SU-DHL-6 (cell line): ENCODE data around the gene OSBP2.

Experiments used
- H2AFZ ChIP-seq: fragments of 200-600 bp; sonication (generic); 2 replicates; pipeline ENCODE4 v1.6.1; 2014; ENCODE audit warnings: low read depth, mild to moderate bottlenecking, moderate library complexity, mixed read lengths, antibody characterized with exemption, low read length; ENCODE audit not compliant: severe bottlenecking
- H3F3A ChIP-seq: fragments of 200-600 bp; shearing (Covaris generic); 2 replicates; pipeline ENCODE4 v1.6.0; 2016; ENCODE audit warnings: antibody characterized with exemption, mild to moderate bottlenecking; ENCODE audit not compliant: insufficient read depth
- H3K27ac ChIP-seq: fragments of 200-600 bp; sonication (generic); 2 replicates; pipeline ENCODE4 v1.5.1; 2016; ENCODE audit warnings: low read depth, mild to moderate bottlenecking, low read length, moderate library complexity, mixed read lengths
- H3K27me3 ChIP-seq: fragments of 200-600 bp; sonication (generic), shearing (Covaris generic); 2 replicates; pipeline ENCODE4 v1.6.0; 2014; ENCODE audit warnings: mild to moderate bottlenecking, low read length
- H3K36me3 ChIP-seq: fragments of 200-600 bp; sonication (generic); 2 replicates; pipeline ENCODE4 v1.6.1; 2014; ENCODE audit warnings: mild to moderate bottlenecking, low read length, mixed read lengths
- H3K4me2 ChIP-seq: fragments of 300-600, 200-600 bp; shearing (Covaris generic), sonication (generic); 2 replicates; pipeline ENCODE4 v1.6.0; 2014; ENCODE audit warnings: low read length, low read depth, mild to moderate bottlenecking; ENCODE audit not compliant: poor library complexity, severe bottlenecking
- H3K4me3 ChIP-seq: fragments of 200-600 bp; sonication (generic); 2 replicates; pipeline ENCODE4 v1.5.1; 2014; ENCODE audit warnings: antibody characterized with exemption, low read length, mild to moderate bottlenecking, mixed read lengths; ENCODE audit not compliant: insufficient read depth, poor library complexity, severe bottlenecking
- H3K79me2 ChIP-seq: fragments of 200-600 bp; sonication (generic); 2 replicates; pipeline ENCODE4 v1.6.1; 2014; ENCODE audit warnings: mild to moderate bottlenecking, low read length, moderate library complexity; ENCODE audit not compliant: insufficient read depth
- H3K9ac ChIP-seq: fragments of 200-600 bp; sonication (generic); 2 replicates; pipeline ENCODE4 v1.7.0; 2014; ENCODE audit warnings: mild to moderate bottlenecking, low read length
- H3K9me2 ChIP-seq: fragments of 200-600 bp; sonication (generic); replicated peaks from 2 replicates; pipeline ENCODE4 v1.6.1; 2014; ENCODE audit warnings: low read length; ENCODE audit not compliant: insufficient read depth
- H3K9me3 ChIP-seq: fragments of 200-600 bp; sonication (generic); 2 replicates; pipeline ENCODE4 v1.6.1; 2014; ENCODE audit warnings: low read length, mixed read lengths; ENCODE audit not compliant: insufficient read depth
- H4K20me1 ChIP-seq: fragments of 200-600 bp; sonication (generic); 2 replicates; pipeline ENCODE4 v1.6.1; 2014; ENCODE audit warnings: low read depth, mild to moderate bottlenecking, antibody characterized with exemption, low read length, moderate library complexity, mixed read lengths
- EZH2phosphoT487 ChIP-seq: fragments of 200-600 bp; sonication (generic), shearing (Covaris generic); conservative IDR thresholded peaks from 2 replicates; pipeline ENCODE4 v1.6.1; 2018; ENCODE audit warnings: mild to moderate bottlenecking, antibody characterized with exemption, low read length, moderate library complexity, mixed read lengths
- TF ChIP-seq, protein P1 (sequence below): fragments of 200-600 bp; sonication (generic); IDR thresholded peaks from one replicate; pipeline ENCODE4 v1.5.1; 2017; ENCODE audit warnings: antibody characterized with exemption, mild to moderate bottlenecking, low read length, moderate library complexity; ENCODE audit not compliant: insufficient read depth, poor library complexity, severe bottlenecking

The OSBP2 gene

DNA sequence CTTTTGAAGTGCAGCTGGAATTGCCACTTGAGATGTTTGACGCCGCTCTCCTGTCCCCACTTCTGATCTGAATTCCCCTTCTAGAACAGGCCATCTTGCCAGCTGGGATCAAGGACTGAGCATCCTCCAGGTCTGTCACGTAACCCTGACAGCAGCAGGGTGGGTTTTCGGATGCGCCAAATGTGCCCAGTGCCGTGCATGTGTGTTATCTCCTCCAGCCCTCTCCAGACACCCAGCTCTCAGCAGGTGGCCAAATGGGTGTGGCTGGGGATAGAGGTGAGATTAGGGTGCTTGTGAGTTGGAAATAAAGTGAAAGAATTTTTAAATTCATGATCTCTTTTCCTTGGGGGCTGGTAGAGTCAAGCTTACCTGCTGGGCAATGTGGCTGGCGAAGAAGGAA is 3.3 kb downstream of the OSBP2 start:
- Histone ChIP-seq H3K4me2 (no peak overlapping the region), H3K9ac (no peak overlapping the region), H3K4me3 (no peak overlapping the region), H4K20me1 (no peaks in the 10 kb centered on the region), H3K9me3 (no peaks in the 10 kb centered on the region), H2AFZ (no peak overlapping the region), H3K27ac (no peak overlapping the region), H3K9me2 (no peaks in the 10 kb centered on the region), H3F3A (no peaks in the 10 kb centered on the region), H3K36me3 (no peaks in the 10 kb centered on the region), H3K27me3 (no peaks in the 10 kb centered on the region), H3K79me2 (no peaks in the 10 kb centered on the region)
- TF ChIP-seq, protein P1, sequence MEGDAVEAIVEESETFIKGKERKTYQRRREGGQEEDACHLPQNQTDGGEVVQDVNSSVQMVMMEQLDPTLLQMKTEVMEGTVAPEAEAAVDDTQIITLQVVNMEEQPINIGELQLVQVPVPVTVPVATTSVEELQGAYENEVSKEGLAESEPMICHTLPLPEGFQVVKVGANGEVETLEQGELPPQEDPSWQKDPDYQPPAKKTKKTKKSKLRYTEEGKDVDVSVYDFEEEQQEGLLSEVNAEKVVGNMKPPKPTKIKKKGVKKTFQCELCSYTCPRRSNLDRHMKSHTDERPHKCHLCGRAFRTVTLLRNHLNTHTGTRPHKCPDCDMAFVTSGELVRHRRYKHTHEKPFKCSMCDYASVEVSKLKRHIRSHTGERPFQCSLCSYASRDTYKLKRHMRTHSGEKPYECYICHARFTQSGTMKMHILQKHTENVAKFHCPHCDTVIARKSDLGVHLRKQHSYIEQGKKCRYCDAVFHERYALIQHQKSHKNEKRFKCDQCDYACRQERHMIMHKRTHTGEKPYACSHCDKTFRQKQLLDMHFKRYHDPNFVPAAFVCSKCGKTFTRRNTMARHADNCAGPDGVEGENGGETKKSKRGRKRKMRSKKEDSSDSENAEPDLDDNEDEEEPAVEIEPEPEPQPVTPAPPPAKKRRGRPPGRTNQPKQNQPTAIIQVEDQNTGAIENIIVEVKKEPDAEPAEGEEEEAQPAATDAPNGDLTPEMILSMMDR, result no peak

DNA sequence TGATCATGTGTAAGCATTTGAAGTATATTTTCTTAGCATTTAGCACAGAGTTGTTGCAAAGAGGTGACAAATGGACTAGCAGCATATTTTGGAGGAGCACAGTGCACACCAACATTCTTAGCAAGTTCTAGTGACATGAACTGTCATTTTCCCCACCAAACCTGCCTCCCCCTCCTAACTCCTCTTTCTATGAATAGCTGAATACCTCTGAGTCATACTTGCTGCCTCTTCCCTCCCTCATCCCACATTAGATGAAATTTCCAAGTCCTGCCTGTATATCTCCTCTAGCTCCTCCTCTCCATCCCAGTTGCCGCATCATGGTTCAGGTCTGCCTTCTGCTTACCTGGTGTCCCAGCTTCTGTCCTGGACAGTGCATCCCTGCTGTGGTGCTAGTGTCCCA is 7.2 kb downstream of the OSBP2 start:
- H3F3A ChIP-seq, result no peaks in the 10 kb centered on the region
- H3K27ac ChIP-seq, result no peak overlapping the region
- H3K79me2 ChIP-seq, result no peaks in the 10 kb centered on the region
- TF ChIP-seq, protein P1, result no peak
- TF ChIP-seq EZH2phosphoT487, result no peak
- H3K4me3 ChIP-seq, result no peak overlapping the region
- H3K9me2 ChIP-seq, result no peaks in the 10 kb centered on the region
- no peak overlapping the region for H3K4me2 ChIP-seq
- no peak overlapping the region for H2AFZ ChIP-seq
- no peak overlapping the region for H3K9ac ChIP-seq
- H4K20me1 ChIP-seq, result no peaks in the 10 kb centered on the region
- no peaks in the 10 kb centered on the region for H3K36me3 ChIP-seq
- H3K9me3 ChIP-seq, result no peaks in the 10 kb centered on the region
- H3K27me3 ChIP-seq, result no peaks in the 10 kb centered on the region

DNA sequence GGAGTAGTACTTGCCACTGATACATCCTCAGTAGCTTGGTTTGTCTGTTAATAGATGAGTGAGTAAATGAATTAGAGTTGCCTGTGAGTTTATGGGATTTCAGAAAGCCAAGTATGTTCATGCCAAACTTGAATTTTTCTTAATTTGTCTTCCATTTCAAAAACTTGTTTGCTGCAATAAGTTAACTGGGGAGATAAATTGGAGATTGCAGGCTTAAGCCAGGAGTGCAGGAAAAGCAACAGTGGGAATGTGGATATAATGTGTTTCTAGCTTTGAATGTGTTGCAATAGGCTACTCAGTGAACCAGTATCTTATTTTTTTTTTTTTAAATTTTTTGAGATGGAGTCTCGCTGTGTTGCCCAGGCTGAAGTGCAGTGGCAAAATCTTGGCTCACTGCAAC is 8.2 kb downstream of the OSBP2 start:
- Histone ChIP-seq H3K27ac (no peak overlapping the region), H3K9me2 (no peaks in the 10 kb centered on the region), H3F3A (no peaks in the 10 kb centered on the region), H3K79me2 (no peaks in the 10 kb centered on the region), H2AFZ (no peak overlapping the region), H3K9ac (no peak overlapping the region), H3K27me3 (no peaks in the 10 kb centered on the region), H3K36me3 (no peaks in the 10 kb centered on the region), H3K9me3 (no peaks in the 10 kb centered on the region), H3K4me3 (no peak overlapping the region), H4K20me1 (no peaks in the 10 kb centered on the region), H3K4me2 (no peak overlapping the region)
- TF ChIP-seq EZH2phosphoT487, result no peak
- TF ChIP-seq, protein P1, result no peak

DNA sequence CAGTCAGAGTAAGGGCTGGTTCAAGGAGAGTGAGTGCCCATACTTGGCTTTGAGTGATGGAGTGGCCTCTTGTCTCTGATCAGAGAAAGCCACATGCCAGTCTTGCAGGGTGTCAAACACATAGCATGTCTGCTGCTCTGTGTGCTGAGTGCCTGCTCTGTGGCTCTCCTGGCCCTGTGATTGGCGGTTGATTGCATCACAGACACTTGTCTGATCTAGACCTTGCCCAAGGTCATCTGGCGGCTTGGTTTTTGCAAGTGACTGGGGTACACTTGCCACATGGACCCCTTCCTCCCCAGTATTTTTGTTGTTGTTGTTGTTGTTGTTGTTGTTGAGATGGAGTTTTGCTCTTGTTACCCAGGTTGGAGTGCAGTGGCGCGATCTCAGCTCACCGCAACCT is 10.3 kb downstream of the OSBP2 start:
- Histone ChIP-seq H3K27ac (no peak overlapping the region), H3K79me2 (no peaks in the 10 kb centered on the region), H3F3A (no peaks in the 10 kb centered on the region), H3K9ac (no peak overlapping the region), H4K20me1 (no peaks in the 10 kb centered on the region), H3K36me3 (no peaks in the 10 kb centered on the region), H3K4me3 (no peak overlapping the region), H3K9me2 (no peaks in the 10 kb centered on the region), H3K27me3 (no peaks in the 10 kb centered on the region), H3K4me2 (no peak overlapping the region), H2AFZ (no peak overlapping the region), H3K9me3 (no peaks in the 10 kb centered on the region)
- TF ChIP-seq, protein P1, result no peak
